HG03025 (cell line): Measurements from ENCODE around the gene MAP4K4.

ENCODE experiments used
- ATAC-seq: cut with Tn5 transposase; IDR thresholded peaks from one replicate; pipeline ENCODE4 v1.9.1; 2021; ENCODE audit warnings: mild to moderate bottlenecking, moderate library complexity; ENCODE audit not compliant: unreplicated experiment, low FRiP score

MAP4K4 gene

GRCh38 chr2:101858246-101858645 is 160.7 kb downstream of the MAP4K4 start:
- ATAC-seq = no peak

- no peak for ATAC-seq
Measured at GRCh38 chr2:101858910-101859309, 161.4 kb downstream of the MAP4K4 start.

GRCh38 chr2:101859604-101860003 is 162.1 kb downstream of the MAP4K4 start:
- no peak for ATAC-seq

GRCh38 chr2:101860157-101860556 is 162.7 kb downstream of the MAP4K4 start:
- no peak for ATAC-seq

GRCh38 chr2:101860782-101861181 is 163.3 kb downstream of the MAP4K4 start:
- ATAC-seq = no peak

- no peak for ATAC-seq
Measured at GRCh38 chr2:101861382-101861781, 163.9 kb downstream of the MAP4K4 start.

- ATAC-seq = no peak
Measured at GRCh38 chr2:101863534-101863933, 166.0 kb downstream of the MAP4K4 start.

GRCh38 chr2:101864426-101864825 is 166.9 kb downstream of the MAP4K4 start:
- ATAC-seq = no peak

GRCh38 chr2:101868525-101868924 is 171.0 kb downstream of the MAP4K4 start:
- ATAC-seq = no peak

GRCh38 chr2:101869527-101869926 is 172.0 kb downstream of the MAP4K4 start:
- no peak for ATAC-seq

GRCh38 chr2:101870444-101870843 is 172.9 kb downstream of the MAP4K4 start:
- no peak for ATAC-seq

- ATAC-seq = no peak
Measured at GRCh38 chr2:101871480-101871879, 174.0 kb downstream of the MAP4K4 start.

- no peak for ATAC-seq
Measured at GRCh38 chr2:101872480-101872879, 175.0 kb downstream of the MAP4K4 start.

GRCh38 chr2:101873543-101873942 is 176.0 kb downstream of the MAP4K4 start:
- no peak for ATAC-seq

- no peak for ATAC-seq
Measured at GRCh38 chr2:101874069-101874468, 176.6 kb downstream of the MAP4K4 start.

- ATAC-seq = no peak
Measured at GRCh38 chr2:101879466-101879865, 182.0 kb downstream of the MAP4K4 start.

- ATAC-seq = no peak
Measured at GRCh38 chr2:101881131-101881530, 183.6 kb downstream of the MAP4K4 start.

- ATAC-seq = no peak
Measured at GRCh38 chr2:101882769-101883307, 185.3 kb downstream of the MAP4K4 start.

- ATAC-seq = no peak
Measured at GRCh38 chr2:101883860-101884259, 186.4 kb downstream of the MAP4K4 start.

- ATAC-seq = no peak
Measured at GRCh38 chr2:101884423-101884822, 186.9 kb downstream of the MAP4K4 start.

GRCh38 chr2:101887328-101887727 is 189.8 kb downstream of the MAP4K4 start:
- ATAC-seq = no peak

- no peak for ATAC-seq
Measured at GRCh38 chr2:101889460-101890098, 192.1 kb downstream of the MAP4K4 start.

- ATAC-seq = no peak
Measured at GRCh38 chr2:101892377-101892776, 194.9 kb downstream of the MAP4K4 start.
